Measurements from ENCODE around the gene LRRC19.

Gene LRRC19

DNA sequence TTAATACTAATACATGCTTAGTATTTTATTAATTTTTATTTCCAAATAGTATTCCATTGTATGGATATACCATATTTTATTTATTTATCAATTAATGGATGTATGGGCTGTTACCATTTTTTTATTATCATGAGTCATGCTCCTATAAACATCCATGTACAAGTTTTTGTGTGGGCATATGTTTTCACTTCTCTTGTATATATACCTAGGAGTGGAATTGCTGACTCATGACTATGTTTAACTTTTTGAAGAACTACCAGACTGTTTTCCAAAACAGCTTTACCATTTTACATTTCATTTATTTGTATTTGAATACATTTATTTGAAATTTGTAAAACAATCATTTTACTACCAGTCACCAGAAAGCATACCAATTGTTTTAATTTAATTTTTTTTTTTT lies 14.1 kb upstream of the LRRC19 start:
- in situ Hi-C loops (cut with MboI; ENCODE audit: low pct_unique_long_range_greater_than_20kb, low sequenced_read_pairs, unreplicated experiment): loop anchor here (25.0 kb wide), 1 partner anchor 282 kb away; no protein-coding TSS in a partner anchor
- DNase-seq (ENCODE audit: low spot score): no peak
- TF ChIP-seq, protein P1, sequence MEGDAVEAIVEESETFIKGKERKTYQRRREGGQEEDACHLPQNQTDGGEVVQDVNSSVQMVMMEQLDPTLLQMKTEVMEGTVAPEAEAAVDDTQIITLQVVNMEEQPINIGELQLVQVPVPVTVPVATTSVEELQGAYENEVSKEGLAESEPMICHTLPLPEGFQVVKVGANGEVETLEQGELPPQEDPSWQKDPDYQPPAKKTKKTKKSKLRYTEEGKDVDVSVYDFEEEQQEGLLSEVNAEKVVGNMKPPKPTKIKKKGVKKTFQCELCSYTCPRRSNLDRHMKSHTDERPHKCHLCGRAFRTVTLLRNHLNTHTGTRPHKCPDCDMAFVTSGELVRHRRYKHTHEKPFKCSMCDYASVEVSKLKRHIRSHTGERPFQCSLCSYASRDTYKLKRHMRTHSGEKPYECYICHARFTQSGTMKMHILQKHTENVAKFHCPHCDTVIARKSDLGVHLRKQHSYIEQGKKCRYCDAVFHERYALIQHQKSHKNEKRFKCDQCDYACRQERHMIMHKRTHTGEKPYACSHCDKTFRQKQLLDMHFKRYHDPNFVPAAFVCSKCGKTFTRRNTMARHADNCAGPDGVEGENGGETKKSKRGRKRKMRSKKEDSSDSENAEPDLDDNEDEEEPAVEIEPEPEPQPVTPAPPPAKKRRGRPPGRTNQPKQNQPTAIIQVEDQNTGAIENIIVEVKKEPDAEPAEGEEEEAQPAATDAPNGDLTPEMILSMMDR (IDR thresholded peaks at IDR 0.05; ENCODE audit: extremely low read depth, insufficient read depth, missing control alignments): no peak

DNA sequence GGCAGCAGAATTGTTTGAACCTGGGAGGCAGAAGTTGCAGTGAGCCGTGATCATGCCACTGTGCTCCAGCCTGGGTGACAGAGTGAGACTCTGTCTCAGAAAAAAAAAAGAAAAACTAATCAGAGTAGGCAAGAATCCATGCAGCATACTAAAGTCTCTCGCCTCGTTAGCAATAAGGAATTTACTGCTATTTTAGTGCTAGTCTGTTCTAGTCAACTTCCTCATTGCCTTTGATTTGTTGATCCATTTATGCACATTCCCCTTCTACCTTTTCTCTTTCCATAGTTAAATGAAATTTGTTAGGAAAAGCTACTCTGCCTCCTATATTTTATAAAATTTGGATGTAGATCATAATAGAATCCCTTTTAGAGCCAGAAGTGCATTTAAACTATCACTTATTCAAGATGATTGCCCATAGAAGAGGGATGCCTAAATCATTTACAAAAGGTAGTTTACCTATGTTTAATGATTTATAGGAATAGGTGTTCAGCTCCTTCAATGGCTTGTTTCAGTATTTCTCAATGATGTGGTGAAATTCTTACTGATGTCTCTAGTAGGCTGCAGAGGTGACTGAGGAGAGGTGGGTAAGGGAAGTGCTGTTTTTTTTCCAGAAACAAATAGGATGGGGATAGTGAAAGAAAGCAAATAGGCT lies 1.9 kb downstream of the LRRC19 start:
- TF ChIP-seq, protein P1 (IDR thresholded peaks at IDR 0.05; ENCODE audit: extremely low read depth, insufficient read depth, missing control alignments): no peak
- in situ Hi-C loops (cut with MboI; ENCODE audit: low pct_unique_long_range_greater_than_20kb, low sequenced_read_pairs, unreplicated experiment): loop anchor here (25.0 kb wide), 1 partner anchor 266 kb away; no protein-coding TSS in a partner anchor
- no peak for DNase-seq (ENCODE audit: low spot score)

DNA sequence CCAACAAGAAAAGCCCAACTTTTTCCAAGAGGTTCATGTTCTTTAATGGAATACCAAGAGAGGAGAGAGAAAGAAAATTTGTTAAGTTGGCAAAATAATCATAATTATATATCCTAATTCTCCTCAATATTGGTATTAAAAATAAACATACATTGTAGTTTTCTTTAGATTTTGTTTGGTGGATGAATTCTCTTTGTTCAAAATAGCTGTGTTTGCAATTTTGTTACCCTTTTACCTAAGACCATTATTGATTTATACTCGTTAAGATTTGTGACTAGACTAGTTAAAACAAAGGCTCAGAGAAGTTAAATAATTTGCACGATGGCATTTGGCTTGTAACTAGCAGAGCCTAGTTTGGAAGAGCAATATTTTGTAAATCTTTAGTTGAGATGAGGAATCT lies 9.7 kb downstream of the LRRC19 start:
- TF ChIP-seq, protein P1 (IDR thresholded peaks at IDR 0.05; ENCODE audit: extremely low read depth, insufficient read depth, missing control alignments): no peak
- in situ Hi-C loops (cut with MboI; ENCODE audit: low pct_unique_long_range_greater_than_20kb, low sequenced_read_pairs, unreplicated experiment): no loop called here
- no peak for DNase-seq (ENCODE audit: low spot score)

DNA sequence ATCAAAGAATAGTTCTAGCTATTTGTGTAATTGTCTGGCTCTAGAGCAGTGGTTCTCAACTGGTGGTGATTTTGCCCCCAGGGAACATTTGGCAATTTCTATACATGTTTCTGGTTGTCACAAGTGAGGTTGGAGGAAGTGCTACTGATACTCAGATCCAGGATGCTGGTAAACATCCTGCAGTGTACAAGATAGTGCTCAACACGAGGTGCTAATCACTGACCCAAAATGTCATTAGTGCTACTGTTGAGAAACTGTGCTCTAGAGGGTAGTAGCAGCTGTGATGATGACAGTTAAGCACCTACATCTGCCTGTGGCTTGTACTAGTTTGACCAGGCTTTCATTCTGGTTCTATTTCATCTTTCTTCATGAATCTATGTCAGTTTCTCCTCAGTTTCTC lies 22.1 kb downstream of the LRRC19 start:
- TF ChIP-seq, protein P1 (IDR thresholded peaks at IDR 0.05; ENCODE audit: extremely low read depth, insufficient read depth, missing control alignments): no peak
- no peak for DNase-seq (ENCODE audit: low spot score)
- in situ Hi-C loops (cut with MboI; ENCODE audit: low pct_unique_long_range_greater_than_20kb, low sequenced_read_pairs, unreplicated experiment): no loop called here

DNA sequence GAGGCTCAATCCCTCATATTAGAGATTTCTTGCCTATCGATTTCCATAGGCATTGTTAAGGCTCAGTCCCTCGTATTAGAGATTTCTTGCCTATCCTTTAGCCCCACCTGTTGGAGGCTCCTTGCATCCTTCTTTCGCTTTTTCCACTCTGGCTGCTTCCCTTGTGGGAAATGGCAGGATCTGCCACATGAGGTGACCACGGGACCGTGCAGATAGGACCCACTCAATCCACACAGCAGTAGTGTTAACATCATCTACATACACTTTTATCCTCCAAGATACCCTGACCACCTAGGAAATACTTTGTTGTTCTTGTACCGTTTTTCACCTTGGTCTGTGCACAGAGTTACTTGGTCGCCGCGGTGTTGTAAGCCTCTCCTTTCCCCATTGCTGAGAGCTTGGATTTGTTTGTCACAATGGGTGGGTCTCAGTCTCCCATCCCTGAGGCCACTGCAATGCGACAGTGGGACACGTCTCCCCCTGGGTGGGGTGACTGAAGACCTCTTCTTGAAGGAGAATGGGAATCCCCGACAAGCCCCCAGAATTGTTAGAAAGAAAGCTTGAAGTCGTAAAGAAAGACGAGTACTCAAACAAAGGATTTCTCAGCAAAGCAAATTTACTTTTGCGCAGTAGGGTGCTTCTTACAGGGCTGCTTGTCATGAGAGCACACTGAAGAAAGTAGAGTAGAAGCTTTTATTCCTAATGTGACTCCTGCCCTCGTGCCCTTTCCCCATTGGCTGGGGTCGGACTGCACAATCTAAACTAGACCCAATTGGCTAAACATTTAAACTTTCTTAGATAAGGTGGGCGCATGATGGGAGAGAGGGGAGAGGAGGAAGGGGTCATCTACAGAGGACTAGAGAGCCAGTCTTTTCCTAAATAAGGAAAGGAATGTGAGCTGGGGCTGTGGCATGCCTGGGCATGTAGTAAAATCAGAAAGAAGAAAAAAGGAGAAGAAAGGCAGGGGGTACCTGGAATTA lies 29.5 kb downstream of the LRRC19 start:
- TF ChIP-seq, protein P1 (IDR thresholded peaks at IDR 0.05; ENCODE audit: extremely low read depth, insufficient read depth, missing control alignments): no peak
- DNase-seq (ENCODE audit: low spot score): no peak
- in situ Hi-C loops (cut with MboI; ENCODE audit: low pct_unique_long_range_greater_than_20kb, low sequenced_read_pairs, unreplicated experiment): no loop called here

DNA sequence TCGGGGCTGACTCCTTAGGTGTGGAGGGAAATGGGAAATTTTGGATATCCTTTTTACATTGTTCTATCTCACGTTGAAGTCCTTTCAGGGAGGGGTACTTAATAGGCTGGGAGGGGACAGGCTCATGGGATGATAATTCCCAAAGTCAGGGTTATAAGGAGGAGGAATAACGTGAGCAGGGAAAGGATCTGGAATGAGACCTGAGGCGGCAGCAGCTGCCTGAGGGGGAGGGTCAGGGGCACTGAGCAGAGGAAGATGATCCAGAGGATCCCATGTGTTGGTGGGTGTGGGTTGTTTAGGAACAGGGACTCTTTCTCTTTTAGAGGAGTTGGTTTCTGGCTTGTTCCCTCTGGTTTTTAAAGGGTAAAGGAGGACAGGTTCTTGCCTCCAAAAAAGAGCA lies 30.5 kb downstream of the LRRC19 start:
- DNase-seq (ENCODE audit: low spot score): no peak
- in situ Hi-C loops (cut with MboI; ENCODE audit: low pct_unique_long_range_greater_than_20kb, low sequenced_read_pairs, unreplicated experiment): no loop called here
- TF ChIP-seq, protein P1 (IDR thresholded peaks at IDR 0.05; ENCODE audit: extremely low read depth, insufficient read depth, missing control alignments): no peak

Data from GM13977 (cell line).